Measurements from ENCODE around the gene HHAT.

HHAT gene

DNA sequence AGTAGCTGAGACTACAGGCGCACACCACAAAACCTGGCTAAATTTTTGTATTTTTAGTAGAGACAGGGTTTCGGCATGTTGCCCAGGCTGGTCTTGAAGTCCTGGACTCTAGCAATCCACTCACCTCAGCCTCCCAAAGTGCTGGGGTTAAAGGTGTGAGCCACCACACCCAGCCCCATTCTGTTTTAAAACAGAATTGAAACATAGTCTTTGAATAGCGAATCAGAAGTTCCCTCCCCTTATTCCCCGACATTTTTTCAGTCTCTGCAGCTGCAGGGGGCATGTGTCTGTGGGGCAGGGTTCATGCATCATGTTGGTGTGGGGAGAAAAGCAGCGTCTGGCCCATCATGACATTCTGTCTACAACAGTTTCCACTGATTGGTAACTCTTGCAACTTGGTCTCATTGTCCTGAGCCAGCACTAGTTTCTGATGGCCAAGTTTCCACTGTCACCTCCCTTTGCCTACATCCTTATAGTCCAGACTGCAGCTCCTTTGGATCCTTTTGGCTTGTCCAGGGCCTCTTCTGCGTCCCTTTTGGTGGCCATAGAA is 15.6 kb upstream of the HHAT start:
- no peak for DNase-seq (ENCODE audit: extremely low read depth in 1 of 2, low read depth in 1 of 2)

DNA sequence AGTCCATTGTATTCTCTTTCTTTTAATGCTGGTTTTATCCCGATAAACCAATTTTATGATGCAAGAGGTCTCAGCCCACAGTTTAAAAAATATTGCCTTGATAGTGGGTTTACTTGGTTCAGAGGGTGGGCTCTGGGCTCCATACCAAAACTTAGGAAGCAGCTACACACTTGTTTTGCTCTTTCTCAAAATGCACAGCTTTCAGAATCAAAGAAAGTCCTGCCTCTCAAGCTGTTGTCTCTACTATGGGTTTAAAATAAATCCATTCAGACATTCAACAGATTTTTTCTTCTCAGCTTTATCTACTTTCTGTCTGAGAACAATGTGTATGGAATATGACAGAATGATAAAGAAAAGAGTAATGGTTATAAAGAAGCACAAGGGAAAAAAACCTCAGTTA is 14.8 kb upstream of the HHAT start:
- DNase-seq (ENCODE audit: extremely low read depth in 1 of 2, low read depth in 1 of 2): no peak

DNA sequence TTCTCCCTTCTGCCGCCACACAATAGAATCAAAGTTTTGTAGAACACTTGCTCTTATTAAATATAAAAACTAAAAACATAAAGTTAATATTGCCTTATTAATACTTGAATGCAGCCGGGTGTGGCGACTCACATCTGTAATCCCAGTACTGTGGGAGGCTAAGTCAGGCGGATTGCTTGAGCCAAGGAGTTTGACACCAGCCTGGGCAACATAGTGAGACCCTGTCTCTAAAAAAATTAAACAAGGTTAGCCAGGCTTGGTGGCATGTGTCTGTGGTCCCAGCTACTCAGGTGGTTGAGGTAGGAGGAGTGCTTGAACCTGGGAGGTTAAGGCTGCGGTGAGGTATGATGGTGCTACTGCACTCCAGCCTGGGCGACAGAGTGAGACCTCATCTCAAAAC is 13.2 kb upstream of the HHAT start:
- no peak for DNase-seq (ENCODE audit: extremely low read depth in 1 of 2, low read depth in 1 of 2)

DNA sequence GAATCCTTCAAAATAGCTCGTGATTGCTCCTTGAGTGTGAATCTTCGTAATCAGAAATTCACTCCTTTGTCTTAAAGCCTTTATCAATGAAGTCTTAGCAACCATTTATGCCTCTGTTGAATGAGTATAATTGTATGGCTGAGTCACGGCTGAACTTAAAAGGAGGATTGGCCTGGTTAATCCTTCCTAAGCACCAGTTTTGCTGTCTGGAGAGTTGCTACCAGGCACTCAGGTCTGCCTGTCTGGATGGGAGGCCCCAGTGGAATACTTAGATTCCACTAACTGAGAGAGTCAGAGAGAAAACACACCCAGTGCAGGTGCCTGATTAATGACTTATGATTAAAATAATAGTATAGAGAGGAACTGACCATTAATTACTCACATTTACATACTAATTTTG is 7.6 kb upstream of the HHAT start:
- no peak for DNase-seq (ENCODE audit: extremely low read depth in 1 of 2, low read depth in 1 of 2)

DNA sequence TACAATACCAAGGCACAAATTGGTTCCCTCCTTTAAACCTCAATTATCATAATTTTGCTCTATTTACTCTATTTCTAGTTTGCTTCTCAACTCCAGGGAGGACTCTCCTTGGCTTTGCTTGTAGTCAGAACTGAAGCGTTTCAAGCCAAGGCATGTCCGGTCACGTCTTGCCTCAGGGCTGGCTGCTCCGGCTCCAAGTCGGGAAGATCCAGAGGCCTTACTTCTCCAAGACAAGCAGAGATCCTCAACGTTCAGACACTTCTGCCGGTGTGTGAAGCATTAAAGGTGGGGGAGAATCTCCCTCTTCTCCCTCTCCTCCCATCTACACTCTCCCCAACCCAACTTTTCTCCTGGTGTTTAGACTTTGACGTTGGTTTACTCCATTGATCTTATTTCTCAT is 7.2 kb upstream of the HHAT start:
- DNase-seq (ENCODE audit: extremely low read depth in 1 of 2, low read depth in 1 of 2): no peak

DNA sequence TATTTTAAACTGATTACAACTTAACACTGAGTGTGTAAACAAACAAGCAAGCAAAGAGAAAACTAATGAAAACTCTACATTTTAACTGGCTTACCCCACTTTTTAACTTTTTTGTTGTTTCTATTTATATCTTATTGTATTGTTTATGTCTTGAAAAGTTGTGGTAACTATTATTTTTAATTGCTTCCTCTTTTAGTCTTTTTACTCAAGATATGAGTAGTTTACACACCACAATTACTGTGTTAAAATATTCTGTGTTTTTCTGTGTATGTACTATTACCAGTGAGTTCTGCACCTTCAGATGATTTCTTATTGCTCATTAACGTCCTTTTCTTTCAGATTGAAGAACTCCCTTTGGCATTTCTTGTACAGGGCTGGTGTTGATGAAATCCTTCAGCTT is 4.7 kb upstream of the HHAT start:
- DNase-seq (ENCODE audit: extremely low read depth in 1 of 2, low read depth in 1 of 2): no peak

DNA sequence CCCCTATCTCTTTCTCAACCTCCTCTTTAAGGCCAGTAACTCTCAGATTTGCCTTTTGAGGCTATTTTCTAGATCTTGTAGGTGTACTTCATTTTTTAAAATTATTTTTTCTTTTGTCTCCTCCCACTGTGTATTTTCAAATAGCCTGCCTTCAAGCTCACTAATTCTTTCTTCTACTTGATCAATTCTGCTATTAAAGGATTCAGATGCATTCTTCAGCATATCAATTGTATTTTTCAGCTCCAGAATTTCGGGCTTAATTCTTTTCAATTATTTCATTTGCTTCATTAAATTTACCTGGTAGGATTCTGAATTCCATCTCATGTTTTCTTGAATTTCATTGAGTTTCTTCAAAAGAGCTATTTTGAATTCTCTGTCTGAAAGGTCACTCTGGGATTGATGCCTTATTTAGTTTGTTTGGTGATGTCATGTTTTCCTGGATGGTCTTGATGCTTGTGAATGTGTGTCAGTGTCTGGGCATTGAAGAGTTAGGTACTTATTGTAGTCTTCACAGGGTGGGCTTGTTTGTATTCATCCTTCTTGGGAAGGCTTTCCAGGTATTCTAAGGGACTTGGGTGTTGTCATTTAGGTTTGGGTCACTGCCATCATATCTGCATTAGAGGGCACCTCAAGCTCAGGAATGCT is 3.6 kb upstream of the HHAT start:
- no peak for DNase-seq (ENCODE audit: extremely low read depth in 1 of 2, low read depth in 1 of 2)

DNA sequence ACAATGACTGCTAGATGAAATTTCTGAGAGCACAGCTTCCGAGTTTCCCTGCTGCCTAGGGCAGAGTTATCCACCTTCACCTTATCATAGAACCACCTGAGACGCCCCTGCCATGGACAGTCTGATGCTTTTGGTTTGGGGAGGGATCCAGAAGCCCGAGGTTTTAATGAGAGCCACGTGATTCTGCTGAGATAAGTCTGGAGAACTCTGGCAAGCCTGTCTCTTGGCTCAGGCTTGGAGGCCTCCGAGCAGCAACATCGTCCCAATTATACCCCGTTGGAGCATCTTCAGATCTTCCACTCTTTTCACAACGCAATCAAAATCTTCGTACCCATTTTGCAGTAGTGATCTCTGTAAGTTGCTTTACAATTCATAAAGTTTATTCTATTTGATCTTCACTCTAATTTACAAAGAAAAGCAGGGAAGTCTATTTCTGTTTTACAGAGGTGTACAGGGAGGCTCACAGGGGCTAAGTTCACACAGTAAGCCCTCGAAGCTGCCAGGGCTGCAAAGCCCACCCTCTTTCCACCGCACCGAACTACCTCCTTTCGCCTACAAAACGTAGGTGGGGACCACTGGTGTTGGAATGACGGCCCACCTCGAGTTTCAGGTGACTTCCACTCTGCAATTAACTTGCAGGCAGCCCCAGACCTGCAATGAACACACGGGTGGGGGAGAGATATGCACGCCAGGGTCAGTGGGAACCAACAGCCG is 513 bp upstream of the HHAT start:
- no peak for DNase-seq (ENCODE audit: extremely low read depth in 1 of 2, low read depth in 1 of 2)

DNA sequence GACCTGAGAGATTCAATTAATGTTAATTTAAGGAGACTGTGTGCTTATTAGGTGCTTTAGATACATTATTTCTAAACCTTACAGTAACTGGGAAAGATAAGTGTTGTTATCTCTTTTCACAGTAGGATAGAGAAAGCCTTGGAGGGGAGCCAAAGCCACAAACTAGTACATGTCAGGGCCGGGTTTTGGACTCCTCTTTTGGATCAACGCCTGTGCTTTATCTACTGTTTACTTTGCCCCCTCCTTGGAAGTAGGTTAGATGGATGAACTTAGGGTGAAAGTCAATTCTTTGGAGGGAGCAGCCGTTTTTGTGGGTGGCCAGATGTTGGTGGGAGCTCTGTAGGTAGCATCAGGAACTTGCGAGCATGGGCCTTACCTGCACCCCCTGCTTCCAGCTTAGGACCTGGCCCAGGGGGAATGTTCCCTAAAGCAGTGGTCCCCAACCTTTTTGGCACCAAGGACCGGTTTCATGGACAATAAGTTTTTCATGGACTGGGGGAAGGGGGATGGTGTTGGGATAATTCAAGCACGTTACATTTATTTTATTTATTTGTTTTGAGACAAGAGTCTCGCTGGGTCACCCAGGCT is 1.7 kb downstream of the HHAT start:
- DNase-seq (ENCODE audit: extremely low read depth in 1 of 2, low read depth in 1 of 2): no peak

DNA sequence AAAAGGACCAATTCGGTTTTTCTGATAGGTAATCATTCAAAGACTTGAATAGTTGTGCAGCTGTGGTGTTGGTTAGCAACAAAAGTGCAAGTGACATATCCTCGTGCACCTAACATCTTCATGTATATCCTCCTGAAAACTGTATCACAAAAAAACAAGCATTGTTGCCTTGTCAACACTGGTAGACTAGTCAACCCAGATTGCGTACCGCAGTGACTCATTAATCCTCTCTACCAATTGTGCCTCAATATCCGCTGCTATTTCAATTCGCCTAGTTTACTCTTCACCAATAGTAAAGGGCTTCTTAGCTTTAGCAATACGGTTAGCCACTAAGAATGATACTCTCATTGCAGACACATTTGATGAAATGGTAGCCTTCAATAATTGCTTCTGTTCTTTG is 3.5 kb downstream of the HHAT start:
- no peak for DNase-seq (ENCODE audit: extremely low read depth in 1 of 2, low read depth in 1 of 2)

DNA sequence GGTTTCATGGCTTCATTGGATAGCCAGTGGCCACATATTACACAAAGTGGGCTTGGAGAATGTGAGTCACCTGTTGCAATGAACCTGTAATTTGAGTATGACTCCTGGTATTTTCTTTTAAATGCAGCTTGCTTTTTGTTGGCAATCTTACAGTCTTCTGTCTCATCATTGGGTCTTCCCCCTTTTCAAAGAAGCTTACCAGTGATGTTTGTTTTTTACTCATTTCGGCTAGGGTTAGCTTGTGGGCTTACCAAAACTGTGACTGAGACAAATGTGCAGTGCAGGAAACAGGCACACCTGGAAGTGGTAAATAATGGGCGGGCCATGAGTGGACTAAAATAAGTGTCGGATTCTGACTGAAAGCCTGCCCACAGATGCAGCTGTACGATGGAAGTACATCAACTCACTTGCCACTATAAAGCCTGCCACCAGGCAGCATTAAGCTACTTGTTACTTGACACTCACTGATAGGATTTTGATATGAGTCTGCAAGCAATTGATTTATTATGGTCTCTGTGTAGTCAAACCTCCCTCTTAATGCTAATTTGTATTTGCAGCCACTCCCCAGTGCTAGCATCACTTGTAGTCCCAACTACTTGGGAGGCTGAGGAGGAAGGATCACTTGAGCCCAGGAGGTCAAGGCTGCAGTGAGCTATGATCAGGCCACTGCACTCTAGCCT is 4.2 kb downstream of the HHAT start:
- DNase-seq (ENCODE audit: extremely low read depth in 1 of 2, low read depth in 1 of 2): no peak

DNA sequence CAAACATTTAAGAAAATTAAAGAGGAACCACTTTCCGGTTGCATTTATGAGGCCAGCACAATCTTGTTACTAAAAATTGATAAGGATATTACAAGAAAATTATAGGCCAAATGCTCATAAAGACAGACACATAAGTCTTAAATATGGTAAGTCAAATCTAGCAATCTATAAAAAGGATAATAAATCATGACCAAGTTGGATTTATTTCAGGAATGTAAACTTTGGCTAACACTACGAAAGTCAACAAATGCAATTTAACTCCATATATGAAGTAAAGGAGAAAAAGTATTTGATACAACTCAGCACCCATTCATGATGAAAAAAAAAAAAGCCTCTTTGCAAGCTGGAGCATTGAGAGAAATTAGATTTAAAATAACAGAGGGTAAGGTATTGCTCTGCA is 6.3 kb downstream of the HHAT start:
- no peak for DNase-seq (ENCODE audit: extremely low read depth in 1 of 2, low read depth in 1 of 2)

DNA sequence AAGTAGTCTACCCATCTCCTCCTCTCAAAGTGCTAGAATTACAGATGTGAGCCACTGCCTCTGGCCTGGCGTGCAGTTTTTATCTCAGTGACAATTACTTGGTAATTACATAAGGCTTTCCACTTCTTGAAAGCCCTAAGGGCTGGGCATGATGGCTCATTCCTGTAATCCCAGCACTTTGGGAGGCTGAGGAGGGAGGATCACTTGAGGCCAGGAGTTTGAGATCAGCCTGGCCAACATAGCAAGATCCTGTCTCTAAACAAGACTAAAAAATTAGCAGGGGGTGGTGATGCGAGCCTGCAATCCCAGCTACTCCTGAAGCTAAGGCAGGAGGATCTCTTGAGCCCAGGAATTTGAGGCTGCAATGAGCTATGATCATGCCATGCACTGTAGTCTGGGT is 7.7 kb downstream of the HHAT start:
- no peak for DNase-seq (ENCODE audit: extremely low read depth in 1 of 2, low read depth in 1 of 2)

DNA sequence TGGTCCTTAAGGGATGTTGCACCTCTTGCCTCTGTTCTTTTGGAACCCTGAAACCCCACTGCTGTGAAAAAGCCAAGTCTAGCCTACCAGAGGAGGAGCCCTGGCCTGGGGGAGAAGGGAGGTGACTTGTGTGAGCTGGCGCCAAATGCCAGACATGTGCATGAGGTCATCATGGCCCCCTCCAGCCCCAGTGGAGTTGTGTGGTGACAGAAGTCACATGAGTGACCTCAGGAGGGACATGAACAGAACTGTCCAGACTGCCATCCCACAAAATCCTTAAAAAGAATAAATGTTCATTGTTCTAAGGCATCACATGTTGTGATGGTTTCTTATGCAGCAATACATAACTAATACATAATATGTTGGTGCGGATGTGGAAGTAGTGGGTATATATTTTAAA is 10.8 kb downstream of the HHAT start:
- no peak for DNase-seq (ENCODE audit: extremely low read depth in 1 of 2, low read depth in 1 of 2)

DNA sequence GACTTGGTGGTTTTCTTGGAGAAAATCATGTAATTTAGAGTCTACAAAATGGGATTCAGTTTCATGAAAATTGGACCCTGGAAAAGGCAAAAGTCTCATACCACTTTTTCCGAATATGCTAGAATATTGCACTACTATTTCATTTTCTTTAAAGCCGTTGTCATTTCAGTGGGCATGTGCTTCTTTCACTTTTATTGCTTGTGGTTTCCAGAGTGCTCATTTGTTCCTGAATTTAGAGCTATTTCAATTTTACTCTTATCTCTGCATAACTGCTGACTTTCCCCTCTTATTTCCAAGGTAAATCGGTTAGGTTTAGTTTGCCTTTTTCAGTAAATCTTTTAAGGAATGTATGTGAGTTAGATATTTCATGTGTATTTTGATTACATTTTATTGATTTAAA is 11.6 kb downstream of the HHAT start:
- DNase-seq (ENCODE audit: extremely low read depth in 1 of 2, low read depth in 1 of 2): no peak

DNA sequence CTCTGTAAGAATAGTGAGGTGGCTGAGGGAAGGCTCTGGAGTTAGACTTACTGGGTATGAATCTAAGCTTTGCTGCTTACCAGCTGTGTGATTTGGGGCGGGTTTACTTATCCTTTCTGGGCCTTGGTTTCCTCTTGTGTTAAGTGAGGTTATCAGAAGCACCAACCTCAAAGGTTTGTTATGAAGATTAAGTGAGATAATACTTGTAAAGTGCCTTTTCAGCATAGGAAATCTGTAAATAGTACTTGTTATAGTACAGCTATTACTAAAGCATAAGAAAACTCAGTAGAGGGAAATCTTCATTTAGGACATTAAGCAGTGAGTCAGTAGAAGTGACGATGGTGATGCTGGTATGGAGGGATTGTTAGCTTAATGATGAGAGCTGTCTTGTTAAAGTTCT is 12.1 kb downstream of the HHAT start:
- no peak for DNase-seq (ENCODE audit: extremely low read depth in 1 of 2, low read depth in 1 of 2)

DNA sequence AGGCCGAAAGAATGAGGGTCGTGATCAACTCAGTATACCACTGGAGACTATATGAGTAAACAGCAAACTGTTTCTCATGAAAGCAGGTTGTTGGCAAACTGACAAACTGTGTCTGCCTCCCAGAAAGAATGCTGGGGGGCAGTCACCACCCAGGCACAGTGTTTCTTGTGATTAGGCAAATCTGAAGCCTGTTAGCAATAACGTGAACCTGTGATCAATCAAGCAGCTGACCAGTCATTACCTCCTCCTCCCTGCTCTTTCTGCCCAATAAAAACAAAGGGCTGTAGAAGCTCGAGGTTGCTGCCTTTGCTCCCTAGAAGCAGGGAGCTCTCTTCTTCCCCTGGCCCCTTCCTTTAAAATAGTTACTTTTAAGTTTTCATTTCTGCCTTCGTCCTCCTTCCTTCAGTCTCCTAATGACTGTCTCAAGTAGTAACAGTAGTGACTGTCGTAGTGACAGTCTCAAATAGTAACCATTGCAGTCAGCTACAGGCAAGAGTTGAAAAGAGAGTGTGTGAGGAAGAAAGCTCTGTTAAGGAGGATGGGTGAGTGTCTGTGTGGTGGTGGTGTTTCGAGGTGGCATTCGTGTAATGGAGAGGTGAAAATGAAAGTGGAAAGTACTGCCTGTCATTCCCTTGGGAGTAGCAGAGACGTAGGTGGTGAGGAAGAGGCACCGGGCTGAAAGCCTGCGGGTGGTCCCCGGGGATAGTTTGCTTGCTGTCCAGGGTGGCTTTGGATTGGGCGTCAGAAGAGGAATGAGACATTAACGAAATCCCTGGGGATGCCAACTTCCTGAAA is 14.5 kb downstream of the HHAT start:
- no peak for DNase-seq (ENCODE audit: extremely low read depth in 1 of 2, low read depth in 1 of 2)

DNA sequence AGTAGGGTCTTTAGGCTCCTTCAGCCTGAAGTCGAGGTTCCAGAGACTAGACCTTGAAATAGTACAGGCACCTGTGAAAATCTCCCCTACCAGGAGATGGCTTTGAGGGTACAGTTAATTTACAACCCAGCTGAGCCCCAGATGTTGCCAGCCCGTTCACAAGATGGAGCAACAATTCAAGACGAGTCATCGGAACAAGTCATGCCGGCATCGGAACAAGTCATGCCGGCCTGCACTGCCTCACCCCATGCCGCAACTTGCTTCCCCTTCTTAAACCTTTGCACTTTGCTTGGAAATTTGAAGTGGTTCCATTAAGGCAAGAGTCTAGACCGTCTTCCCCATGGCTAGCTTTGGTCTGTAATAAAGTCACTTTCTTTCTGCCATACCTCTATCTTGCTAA is 16.0 kb downstream of the HHAT start:
- DNase-seq (ENCODE audit: extremely low read depth in 1 of 2, low read depth in 1 of 2): no peak

DNA sequence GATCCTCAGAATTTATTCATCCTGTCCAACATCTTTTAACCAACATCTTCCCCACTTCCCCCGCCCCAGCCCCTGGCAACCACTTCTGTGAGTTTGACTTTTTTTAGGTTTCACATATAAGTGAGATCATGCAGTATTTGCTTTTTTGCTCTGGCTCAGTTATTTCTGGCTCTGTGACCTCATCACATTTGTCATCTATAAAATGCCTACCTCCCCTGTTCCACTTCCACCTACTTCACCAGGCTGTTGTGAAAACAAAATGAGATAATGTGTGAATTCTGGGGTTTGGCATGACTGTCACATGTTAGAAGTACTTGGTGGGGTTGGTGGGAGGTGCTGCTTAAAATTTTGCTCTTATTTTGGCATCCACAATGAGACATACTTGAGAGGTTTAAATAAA is 18.4 kb downstream of the HHAT start:
- DNase-seq (ENCODE audit: extremely low read depth in 1 of 2, low read depth in 1 of 2): no peak

DNA sequence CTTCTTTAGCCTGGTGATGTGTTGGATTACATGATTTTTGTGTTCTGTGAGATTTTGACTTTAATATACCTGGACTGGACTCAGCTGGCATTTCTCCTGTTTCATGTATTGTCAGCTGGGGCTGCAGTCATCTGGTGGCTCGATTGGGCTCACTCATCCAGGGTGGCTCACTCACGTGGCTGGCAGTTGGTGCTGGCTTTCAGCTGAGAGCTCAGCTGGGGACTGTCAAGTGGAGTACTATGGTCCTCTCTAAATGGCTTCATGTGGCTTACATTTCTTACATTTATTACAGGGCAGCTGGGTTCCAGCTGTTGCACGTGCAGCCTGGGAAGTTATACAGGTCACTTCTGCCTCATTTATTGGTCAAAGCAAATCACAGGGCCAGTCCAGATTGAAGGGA is 22.8 kb downstream of the HHAT start:
- no peak for DNase-seq (ENCODE audit: extremely low read depth in 1 of 2, low read depth in 1 of 2)

DNA sequence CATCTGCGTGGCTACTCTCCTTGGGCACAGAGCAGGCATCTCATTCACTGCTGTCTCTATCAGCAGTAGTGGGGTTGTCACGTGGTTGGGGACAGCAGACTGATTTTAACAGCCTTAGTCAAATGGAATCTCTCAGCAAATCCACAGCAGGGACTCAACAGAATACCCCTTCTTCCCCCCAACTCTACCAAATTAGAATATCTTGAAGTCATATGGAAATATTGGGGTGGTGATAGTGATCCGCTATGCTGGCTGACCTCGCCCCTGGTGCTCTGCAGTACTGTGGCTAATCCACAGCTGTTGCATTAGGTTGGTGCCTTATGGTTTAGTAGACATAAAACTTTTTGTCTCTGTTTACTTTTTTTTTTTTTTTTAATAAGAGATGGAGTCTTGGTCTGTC is 23.9 kb downstream of the HHAT start:
- no peak for DNase-seq (ENCODE audit: extremely low read depth in 1 of 2, low read depth in 1 of 2)
